Brain pericyte (primary cell): ENCODE results near the gene ARPIN.
"Not testable (repeated sequence)": the region's sequence is repeated elsewhere in the genome, so short reads cannot be mapped to it uniquely, and the experiment has no call there.

Experiments
- DNase-seq: peaks from one replicate; pipeline ENCODE4 v3.0.0-alpha.2; 2012; ENCODE audit warnings: low read depth, low spot score

The ARPIN gene

DNA sequence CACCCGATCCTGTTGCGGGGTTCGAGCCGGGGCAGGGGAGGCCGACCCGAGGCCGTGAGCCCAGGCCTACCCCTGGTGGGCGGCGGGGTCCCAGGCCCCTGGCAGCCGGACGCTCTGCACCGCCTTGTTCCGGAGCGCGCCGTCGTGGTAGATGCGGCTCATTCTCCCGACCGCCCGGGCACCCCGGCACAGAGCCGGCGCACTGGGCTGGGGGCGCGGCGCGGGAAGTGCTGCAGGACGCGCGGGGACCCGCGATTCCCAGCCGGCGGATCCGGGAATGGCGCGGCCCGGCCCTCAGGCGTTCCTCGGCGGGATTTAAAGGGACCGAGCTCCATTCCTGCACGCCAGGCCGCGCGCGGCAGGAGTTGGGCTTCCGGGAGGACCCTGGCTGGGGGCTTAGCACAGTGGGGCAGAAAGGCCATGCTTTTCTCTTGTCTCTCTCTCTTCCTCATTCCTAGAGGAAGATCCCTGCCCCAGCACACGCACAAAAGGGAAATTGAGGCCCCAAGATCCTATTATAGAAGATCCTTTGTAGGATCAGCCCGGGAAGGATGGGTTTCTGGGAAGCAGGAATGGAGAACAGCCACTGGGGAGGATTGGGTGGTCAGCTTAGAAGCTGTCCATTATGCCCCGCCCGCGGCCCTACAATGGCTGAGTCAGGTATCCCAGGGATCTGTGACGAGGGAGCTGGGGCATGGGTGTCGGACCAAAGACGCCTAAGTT is at the start of gene ARPIN:
TSS of gene ARPIN (minus strand) at position 279 of the 723 bp plus-strand sequence. CDS start at position 162, 117 bp downstream.
- DNase-seq: no peak

DNA sequence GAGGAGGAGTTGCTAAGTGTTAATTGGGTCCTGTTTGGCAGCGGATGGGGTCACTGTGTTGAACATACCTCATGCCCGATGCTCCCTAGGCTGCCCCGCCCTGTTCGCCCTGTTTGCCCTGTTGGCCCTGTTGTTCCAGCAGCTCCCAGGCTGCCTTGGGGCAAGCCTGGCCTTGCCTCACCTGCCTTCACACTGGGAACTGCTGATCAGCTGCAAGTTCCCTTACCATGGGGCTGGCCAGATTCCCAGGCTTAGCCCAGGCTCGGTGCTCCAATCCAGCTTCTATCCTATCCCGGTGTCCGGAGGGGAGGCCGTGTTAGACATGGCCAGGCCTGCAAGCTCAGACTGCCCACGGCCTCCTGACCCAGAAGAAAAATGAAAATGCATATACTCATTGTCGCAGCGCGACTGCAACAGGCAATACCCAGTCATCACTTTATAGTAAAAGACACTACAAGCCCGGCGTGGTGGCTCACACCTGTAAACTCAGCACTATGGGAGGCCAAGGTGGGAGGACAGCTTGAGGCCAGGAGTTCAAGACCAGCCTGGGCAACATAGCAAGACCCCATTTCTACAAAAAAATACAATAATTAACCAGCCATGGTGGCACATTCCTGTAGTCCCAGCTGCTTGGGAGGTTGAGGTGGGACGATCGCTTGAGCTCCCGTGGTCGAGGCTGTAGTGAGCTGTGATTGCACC is 45.5 kb upstream of the ARPIN start:
- no peak for DNase-seq

DNA sequence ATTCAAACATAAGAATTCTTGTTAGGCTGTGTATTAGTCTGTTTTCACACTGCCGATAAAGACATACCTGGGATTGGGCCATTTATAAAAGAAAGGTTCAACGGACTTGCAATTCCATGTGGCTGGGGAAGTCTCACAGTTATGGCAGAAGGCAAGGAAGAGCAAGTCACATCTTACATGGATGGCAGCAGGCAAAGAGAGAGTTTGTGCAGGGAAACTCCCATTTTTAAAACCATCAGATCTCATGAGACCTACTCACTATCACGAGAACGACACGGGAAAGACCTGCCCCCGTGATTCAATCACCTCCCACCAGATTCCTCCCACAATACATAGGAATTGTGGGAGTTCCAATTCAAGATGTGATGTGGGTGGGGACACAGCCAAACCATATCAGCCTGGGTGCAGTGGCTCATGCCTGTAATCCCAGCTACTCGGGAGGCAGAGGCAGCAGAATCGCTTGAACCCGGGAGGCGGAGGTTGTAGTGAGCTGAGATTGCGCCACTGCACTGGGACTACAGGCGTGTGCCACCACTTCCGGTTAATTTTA is 42.8 kb upstream of the ARPIN start:
- DNase-seq: not testable (repeated sequence)

- no peak for DNase-seq
These were observed 41.8 kb upstream of the ARPIN start for GRCh38 chr15:89954541-89954940.

GRCh38 chr15:89948796-89949195 is 36.0 kb upstream of the ARPIN start:
- DNase-seq: no peak

DNA sequence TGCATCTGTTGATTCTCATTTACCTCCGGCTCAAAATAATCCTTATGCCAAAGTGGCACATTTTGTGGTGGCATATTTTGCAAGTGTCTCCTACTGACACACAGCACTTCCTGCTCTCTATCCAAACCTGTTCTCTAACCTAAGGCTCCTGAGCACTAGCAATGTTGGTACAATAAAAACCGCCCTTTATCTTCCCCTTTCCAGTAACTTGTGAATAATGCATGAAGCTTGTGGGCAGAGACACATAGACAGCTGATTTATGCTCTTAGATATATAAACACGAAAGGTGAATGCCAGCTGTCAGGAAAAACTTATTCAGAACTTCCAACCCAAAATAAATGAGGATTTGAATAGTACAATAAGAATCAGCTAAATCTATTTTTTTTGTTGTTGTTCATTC is 34.6 kb upstream of the ARPIN start:
- DNase-seq: no peak

DNA sequence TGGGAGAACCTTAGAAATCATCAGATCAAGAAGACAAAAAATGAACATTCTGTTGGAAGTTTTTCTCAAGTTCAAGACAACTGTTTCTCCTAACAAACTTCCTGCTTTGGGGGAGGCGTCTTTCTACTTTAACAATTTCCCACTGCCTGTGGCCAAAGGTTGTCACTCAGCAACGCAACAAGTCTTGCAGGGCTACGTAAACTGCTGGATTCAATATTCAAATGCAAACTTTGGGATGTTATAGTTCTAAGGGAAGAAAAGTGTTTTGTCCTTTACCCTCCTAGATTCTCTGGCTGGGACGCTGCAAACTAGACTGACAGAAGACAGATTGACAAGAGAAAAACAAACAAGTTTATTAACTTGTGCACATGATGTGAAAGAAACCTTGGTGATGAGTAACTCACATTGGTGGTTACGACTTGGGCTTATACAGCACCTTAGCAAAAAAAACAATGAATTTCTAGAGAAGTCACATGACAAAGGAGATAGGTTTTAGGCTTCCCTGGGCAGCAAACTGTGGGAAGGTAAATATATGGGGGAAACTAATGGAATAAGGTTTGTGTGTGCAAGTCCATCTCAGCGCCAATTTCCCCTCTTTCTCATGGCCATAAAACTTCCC is 34.0 kb upstream of the ARPIN start:
- DNase-seq: no peak

DNA sequence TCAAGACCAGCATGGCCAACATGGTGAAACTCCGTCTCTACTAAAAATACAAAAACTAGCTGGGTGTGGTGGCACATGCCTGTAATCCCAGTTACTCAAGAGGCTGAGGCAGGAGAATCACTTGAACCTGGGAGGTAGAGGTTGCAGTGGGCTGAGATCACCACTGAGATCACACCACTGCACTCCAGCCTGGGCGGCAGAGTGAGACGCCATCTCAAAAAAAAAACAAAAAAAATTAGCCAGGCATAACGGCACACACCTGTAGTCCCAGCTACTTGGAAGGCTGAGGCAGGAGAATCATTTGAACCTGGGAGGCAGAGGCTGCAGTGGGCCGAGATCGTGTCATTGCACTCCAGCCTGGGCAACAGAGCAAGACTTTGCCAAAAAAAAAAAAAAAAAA is 31.0 kb upstream of the ARPIN start:
- DNase-seq: not testable (repeated sequence)

DNA sequence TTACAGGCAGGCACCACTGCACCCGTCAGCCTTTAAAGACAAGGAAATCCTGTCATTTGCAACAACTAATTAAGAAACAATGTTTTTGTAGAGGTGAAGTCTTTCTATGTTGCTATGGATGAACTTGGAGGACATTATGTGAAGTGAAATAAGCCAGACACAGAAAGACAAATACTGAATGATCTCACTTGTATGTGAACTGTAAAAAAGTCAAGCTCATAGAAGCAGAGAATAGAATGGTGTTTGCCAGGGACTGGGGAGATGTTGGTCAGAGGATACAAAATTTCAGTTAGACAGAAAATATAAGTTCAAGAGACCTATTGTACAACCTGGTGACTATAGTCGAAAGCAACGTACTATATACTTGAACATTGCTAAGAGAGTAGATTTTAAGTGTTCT is 27.2 kb upstream of the ARPIN start:
- no peak for DNase-seq

DNA sequence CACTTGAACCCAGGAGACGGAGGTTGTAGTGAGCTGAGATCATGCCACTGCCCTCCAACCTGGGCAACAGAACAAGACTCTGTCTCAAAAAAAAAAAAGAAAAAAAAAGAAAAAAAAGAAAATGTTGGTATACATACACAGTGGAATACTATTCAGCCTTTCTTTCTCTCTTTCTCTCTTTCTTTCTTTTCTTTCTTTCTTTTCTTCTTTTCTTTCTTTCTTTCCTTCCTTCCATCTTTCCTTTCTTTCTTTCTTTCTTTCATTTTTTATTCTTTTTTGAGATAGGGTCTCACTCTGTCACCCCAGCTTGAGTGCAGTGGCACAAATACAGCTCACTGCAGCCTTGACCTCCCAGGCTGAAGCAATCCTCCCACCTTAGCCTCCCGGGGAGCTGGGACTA is 26.6 kb upstream of the ARPIN start:
- DNase-seq: not testable (repeated sequence)

GRCh38 chr15:89937365-89938350 is 24.9 kb upstream of the ARPIN start:
- DNase-seq: no peak

DNA sequence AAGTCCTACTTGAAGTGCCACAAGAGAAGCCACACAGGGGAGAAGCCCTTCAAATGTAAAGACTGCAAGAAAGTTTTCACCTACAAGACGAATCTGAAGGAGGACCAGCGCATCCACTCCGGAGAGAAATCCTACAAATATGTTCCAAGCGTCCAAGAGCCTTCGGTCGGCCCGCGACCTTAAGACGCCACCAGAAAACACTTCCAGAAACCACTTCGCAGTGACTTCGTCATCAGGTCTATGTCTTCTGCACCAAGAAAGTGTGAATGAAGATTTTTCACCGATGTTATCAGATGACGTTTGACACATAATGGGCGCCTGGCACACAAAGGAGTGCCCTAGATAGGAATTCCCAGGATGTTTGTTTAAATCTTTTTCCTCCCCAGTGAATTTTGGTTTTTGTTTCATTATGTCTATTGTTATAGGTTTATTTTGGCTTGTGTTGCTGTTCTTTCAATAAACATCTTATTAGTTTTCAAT is 24.1 kb upstream of the ARPIN start:
- DNase-seq: no peak

DNA sequence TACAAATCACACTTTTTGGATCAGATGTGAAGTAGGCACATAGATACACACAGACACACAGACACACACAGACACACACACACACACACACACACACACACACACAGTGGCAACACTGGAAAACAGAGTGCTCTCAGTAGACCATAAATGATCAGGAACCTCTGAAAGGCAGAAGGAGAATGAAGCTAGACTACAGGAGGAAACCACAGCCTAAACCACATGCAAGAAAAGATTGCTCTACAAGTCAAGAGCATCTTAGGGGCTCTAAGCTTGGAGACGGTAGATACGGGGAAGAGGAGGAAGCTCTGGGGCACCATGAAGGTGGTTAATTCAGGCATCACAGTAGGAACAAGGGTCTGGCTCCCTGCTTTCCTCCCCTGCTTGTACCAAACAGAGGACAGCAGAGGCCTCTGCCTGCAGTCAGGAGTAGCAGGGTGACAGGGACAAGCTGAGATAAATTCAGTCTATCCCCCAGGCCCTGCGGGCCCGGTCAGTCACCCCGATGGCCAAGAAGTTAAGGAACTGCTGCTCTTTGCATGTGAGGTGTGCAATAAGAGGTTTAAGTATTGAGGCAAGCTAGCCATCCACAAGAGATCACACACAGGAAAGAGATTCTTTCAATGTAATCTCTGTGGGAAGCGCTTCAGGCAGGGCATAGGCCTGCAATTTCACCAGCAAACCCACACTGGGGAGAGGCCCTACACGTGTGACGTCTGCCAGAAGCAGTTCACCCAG is 23.5 kb upstream of the ARPIN start:
- no peak for DNase-seq

- no peak for DNase-seq
These were observed 20.1 kb upstream of the ARPIN start for GRCh38 chr15:89932880-89933279.

DNA sequence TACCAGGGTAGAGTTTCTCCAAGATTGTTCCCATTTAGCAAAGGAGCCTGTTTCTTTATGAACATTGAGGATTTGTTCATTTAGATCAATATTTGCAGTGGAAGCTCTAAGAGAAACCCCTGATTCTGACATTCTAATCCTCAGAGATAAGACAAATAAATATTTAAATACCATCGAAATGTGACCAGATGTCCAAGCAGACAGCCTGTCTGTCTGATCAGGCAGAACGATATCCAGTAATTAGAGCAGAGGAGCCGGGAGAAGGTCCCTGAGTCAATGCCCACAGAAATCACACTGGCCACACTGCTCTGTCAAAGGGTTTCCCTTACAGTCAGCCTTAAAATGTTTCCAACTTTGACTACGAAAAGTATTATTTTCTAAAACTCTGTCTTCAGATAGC is 15.7 kb upstream of the ARPIN start:
- no peak for DNase-seq

GRCh38 chr15:89926158-89926557 is 13.4 kb upstream of the ARPIN start:
- no peak for DNase-seq

- no peak for DNase-seq
These were observed 4.8 kb upstream of the ARPIN start for GRCh38 chr15:89917442-89918101.

- DNase-seq: no peak
These were observed 3.9 kb upstream of the ARPIN start for GRCh38 chr15:89916660-89917059.

GRCh38 chr15:89912145-89912673 is 543 bp downstream of the ARPIN start:
- no peak for DNase-seq
